Ascending aorta (tissue), 2 donors: ENCODE data around the gene TAF1D. TPM values are rescaled to one million over a fixed set of nuclear protein-coding genes. Genes with fewer than 3 reads are reported as not detected.

Experiments
- DNase-seq, 2 donors: peaks; one replicate each; pipeline ENCODE4 v3.0.0-alpha.2; 2019; ENCODE audit warnings: low spot score in 2 of 2
- H3K27ac ChIP-seq, 2 donors: fragments of 200-600 bp; sonication (generic); one replicate each; pipeline ENCODE4 v1.5.1; 2016 to 2017; ENCODE audit warnings: mild to moderate bottlenecking in 1 of 2
- H3K27me3 ChIP-seq: fragments of 200-600 bp; sonication (generic); one replicate; pipeline ENCODE4 v1.5.1; 2017
- H3K36me3 ChIP-seq, 2 donors: fragments of 200-600 bp; sonication (generic); one replicate each; pipeline ENCODE4 v1.5.1; 2016
- H3K4me1 ChIP-seq, 2 donors: fragments of 200-600 bp; sonication (generic); one replicate each; pipeline ENCODE4 v1.5.1; 2016 to 2017; ENCODE audit warnings: mild to moderate bottlenecking in 1 of 2
- H3K4me3 ChIP-seq, 2 donors: fragments of 200-600 bp; sonication (generic); one replicate each; pipeline ENCODE4 v1.5.1; 2016 to 2017; ENCODE audit warnings: mild to moderate bottlenecking in 1 of 2
- H3K9me3 ChIP-seq, 2 donors: fragments of 200-600 bp; sonication (generic); one replicate each; pipeline ENCODE4 v1.5.1; 2016
- CTCF ChIP-seq, 3 experiments: fragments of 200-600 bp in 2 of 3; fragments of 450-650 bp in 1 of 3; sonication (generic) in 2 of 3; IDR thresholded peaks; one replicate each; pipeline ENCODE4 v1.5.1; 2016 to 2019; ENCODE audit warnings: antibody characterized with exemption in 3 of 3, mild to moderate bottlenecking in 1 of 3, moderate library complexity in 1 of 3
- intact Hi-C: fragments of 100-400 bp; cut with DNase I; formaldehyde crosslinking; loops from one replicate; pipeline ENCODE4 v1.15.1; 2023
- total RNA-seq: library from RNA; depleted of rRNA; stranded (reverse); fragments of >200 nt; gene quantifications from one replicate; pipeline ENCODE4 v1.1.0, GENCODE V29; 2016

The TAF1D gene
- total RNA-seq, 1 donor from 2014 or later, result 81.1 TPM

GRCh38 chr11:93729129-93729616, 12.1 kb downstream of the TAF1D start:
- H3K4me1 ChIP-seq, result peaks cover 0 to 3% of the 10 kb centered on the region in 2 donors
- no peaks in the 10 kb centered on the region for H3K9me3 ChIP-seq
- intact Hi-C loops, result no loop called here
- H3K36me3 ChIP-seq, result peaks cover 77 to 90% of the 10 kb centered on the region in 2 donors
- H3K27ac ChIP-seq, result no peak overlapping the region
- no peaks in the 10 kb centered on the region for H3K27me3 ChIP-seq
- DNase-seq, result no peak
- TF ChIP-seq CTCF (IDR thresholded peaks at IDR 0.05), result no peak
- no peak overlapping the region for H3K4me3 ChIP-seq

DNA sequence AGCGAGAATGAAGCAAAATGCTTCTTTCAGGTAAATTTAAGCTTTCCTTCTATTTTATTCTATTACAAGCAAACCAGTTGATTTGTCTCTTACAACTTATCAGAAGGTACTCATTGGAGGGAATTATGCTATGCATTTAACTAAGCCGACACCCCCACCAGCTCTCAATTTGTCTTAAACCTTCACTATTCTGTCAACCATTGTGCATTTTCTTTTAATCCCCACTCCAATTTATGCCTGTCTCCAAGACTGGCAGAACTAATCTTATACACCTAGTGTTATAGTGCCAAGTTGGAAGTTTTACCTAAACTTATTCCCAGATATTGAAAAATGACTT, 12.5 kb downstream of the TAF1D start:
- H3K27me3 ChIP-seq, result no peaks in the 10 kb centered on the region
- peaks cover 75 to 88% of the 10 kb centered on the region in 2 donors for H3K36me3 ChIP-seq
- intact Hi-C loops, result no loop called here
- no peak for DNase-seq
- no peak for TF ChIP-seq CTCF (IDR thresholded peaks at IDR 0.05)
- peaks cover 0 to 3% of the 10 kb centered on the region in 2 donors for H3K4me1 ChIP-seq
- H3K4me3 ChIP-seq, result no peak overlapping the region
- no peak overlapping the region for H3K27ac ChIP-seq
- H3K9me3 ChIP-seq, result no peaks in the 10 kb centered on the region

- H3K4me3 ChIP-seq, result no peak overlapping the region
- no peak for TF ChIP-seq CTCF (IDR thresholded peaks at IDR 0.05)
- peaks cover 69 to 87% of the 10 kb centered on the region in 2 donors for H3K36me3 ChIP-seq
- H3K27me3 ChIP-seq, result no peaks in the 10 kb centered on the region
- no peak overlapping the region for H3K27ac ChIP-seq
- no peaks in the 10 kb centered on the region for H3K9me3 ChIP-seq
- H3K4me1 ChIP-seq, result no peaks in the 10 kb centered on the region
- intact Hi-C loops, result no loop called here
- DNase-seq, result no peak
These were observed 13.1 kb downstream of the TAF1D start for GRCh38 chr11:93727985-93728791.

DNA sequence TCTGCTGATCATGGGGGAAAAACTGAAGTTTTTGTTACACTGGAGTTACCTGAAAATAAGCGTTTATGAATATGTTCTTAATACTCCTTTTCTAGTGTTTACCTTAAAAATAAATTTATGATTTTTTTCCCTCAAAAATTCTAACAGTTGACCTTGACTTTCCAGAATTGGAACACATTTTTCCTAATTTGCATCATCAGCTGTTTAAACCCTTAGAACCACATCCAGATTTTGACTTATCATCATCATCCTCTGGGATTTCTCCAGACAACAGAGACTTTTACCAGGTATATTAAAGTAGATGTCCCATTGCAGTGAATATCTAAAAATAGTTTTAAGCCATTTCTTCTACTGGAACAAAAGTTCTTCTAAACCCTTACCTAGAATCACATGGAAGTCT, 17.2 kb downstream of the TAF1D start:
- no peak for TF ChIP-seq CTCF (IDR thresholded peaks at IDR 0.05)
- H3K36me3 ChIP-seq, result peaks cover 34 to 63% of the 10 kb centered on the region in 2 donors

DNA sequence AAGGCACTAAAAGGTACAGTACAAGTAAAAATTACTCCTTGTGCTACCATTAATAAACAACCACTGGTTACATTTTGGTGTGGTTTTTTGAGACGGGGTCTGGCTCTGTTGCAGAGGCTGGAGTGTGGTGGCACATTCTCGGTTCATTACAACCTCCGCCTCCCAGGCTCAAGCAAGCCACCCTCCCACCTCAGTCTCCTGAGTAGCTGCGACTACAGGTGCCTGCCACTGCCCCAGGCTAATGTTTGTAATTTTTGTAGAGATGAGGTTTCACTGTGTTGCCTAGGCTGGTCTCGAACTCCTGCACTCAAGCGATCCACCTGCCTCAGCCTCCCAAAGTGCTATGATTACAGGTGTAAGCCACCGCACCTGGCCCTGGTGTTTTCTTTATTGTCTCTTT, 20.8 kb downstream of the TAF1D start:
- no peak for DNase-seq
- no peak for TF ChIP-seq CTCF (IDR thresholded peaks at IDR 0.05)
- Histone ChIP-seq H3K27me3 (no peaks in the 10 kb centered on the region), H3K4me1 (no peaks in the 10 kb centered on the region), H3K36me3 (peaks cover 15 to 40% of the 10 kb centered on the region in 2 donors), H3K9me3 (no peaks in the 10 kb centered on the region), H3K4me3 (no peak overlapping the region), H3K27ac (no peak overlapping the region)
- intact Hi-C loops, result no loop called here

More for the DNA sequence above, 17.2 kb downstream of the TAF1D start:
- Histone ChIP-seq H3K9me3 (no peaks in the 10 kb centered on the region), H3K4me1 (no peaks in the 10 kb centered on the region), H3K27ac (no peak overlapping the region), H3K27me3 (no peaks in the 10 kb centered on the region), H3K4me3 (no peak overlapping the region)
- DNase-seq, result no peak
- intact Hi-C loops, result no loop called here
